Endothelial cell of umbilical vein (primary cell): ENCODE data around the gene UBTD1. TPM values are rescaled to one million over a fixed set of nuclear protein-coding genes. Genes with fewer than 3 reads are reported as not detected.

Experiments
- BruUV-seq: library from RNA; stranded (reverse); fragments of 400-500 nt; replicated peaks from 2 replicates; lab custom pipeline; 2021; lab: Mats Ljungman, UMichigan
- CTCF ChIA-PET: fragments of 300-600, 350-600 bp; sonication (Branson Sonifier 250); formaldehyde crosslinking; loops from one replicate; lab custom pipeline; 2021; ENCODE audit warnings: antibody characterized with exemption, inconsistent platforms; lab: Charles Lee
- POLR2A ChIA-PET: fragments of 300-600, 350-600 bp; sonication (Branson Sonifier 250); formaldehyde crosslinking; loops from one replicate; lab custom pipeline; 2021; ENCODE audit warnings: antibody characterized with exemption, inconsistent platforms; lab: Charles Lee
- DNase-seq: peaks from one replicate; pipeline ENCODE4 v3.0.0-alpha.2; 2011; ENCODE audit warnings: low read depth, low spot score
- FAIRE-seq: peaks from 2 replicates; lab custom pipeline; 2011; peaks lifted over from hg19 to GRCh38; lab: Jason Lieb, UNC
- H2AFZ ChIP-seq: 2 replicates; pipeline ENCODE4 v1.6.0; 2012; ENCODE audit warnings: low read depth, low read length, control low read depth, inconsistent platforms
- H3K27ac ChIP-seq: 2 replicates; pipeline ENCODE4 v1.5.1; 2011; ENCODE audit warnings: low read depth, mild to moderate bottlenecking, control low read depth, low read length, moderate library complexity; ENCODE audit not compliant: insufficient read depth
- H3K27me3 ChIP-seq, 2 experiments: 2 replicates each; pipeline versions ENCODE4 v1.6.0 to v1.6.1; 2011; ENCODE audit warnings: low read length in 2 of 2, mixed read lengths in 1 of 2; ENCODE audit not compliant: control insufficient read depth in 2 of 2, insufficient read depth in 2 of 2
- H3K36me3 ChIP-seq, 2 experiments: 2 replicates in 1 of 2; 3 replicates in 1 of 2; pipeline ENCODE4 v1.5.1; 2011; ENCODE audit warnings: low read length in 2 of 2, mild to moderate bottlenecking in 1 of 2, moderate library complexity in 1 of 2; ENCODE audit not compliant: control insufficient read depth in 2 of 2, insufficient read depth in 2 of 2; ENCODE audit errors: extremely low read depth in 1 of 2
- H3K4me1 ChIP-seq: 3 replicates; pipeline ENCODE4 v1.5.1; 2011; ENCODE audit warnings: mild to moderate bottlenecking, low read length; ENCODE audit not compliant: control insufficient read depth, insufficient read depth; ENCODE audit errors: extremely low read depth
- H3K4me2 ChIP-seq: 2 replicates; pipeline ENCODE4 v1.6.1; 2011; ENCODE audit warnings: low read length, control low read depth, mixed read lengths; ENCODE audit not compliant: insufficient read depth
- H3K4me3 ChIP-seq, 3 experiments: fragments of 200-600 bp in 1 of 3; sonication (generic), shearing (Covaris generic) in 1 of 3; replicated peaks in 1 of 3; 2 replicates each; pipeline ENCODE4 v1.5.1; 2011 to 2016; ENCODE audit warnings: control low read depth in 3 of 3, low read length in 3 of 3, mild to moderate bottlenecking in 2 of 3, inconsistent platforms in 1 of 3, low read depth in 1 of 3, moderate library complexity in 1 of 3; ENCODE audit not compliant: insufficient read depth in 1 of 3
- H3K79me2 ChIP-seq: 2 replicates; pipeline ENCODE4 v1.6.0; 2012; ENCODE audit warnings: low read length, inconsistent platforms; ENCODE audit not compliant: control insufficient read depth, insufficient read depth
- H3K9ac ChIP-seq: replicated peaks from 2 replicates; pipeline ENCODE3; 2011; ENCODE audit warnings: low read length, control low read depth; ENCODE audit not compliant: insufficient read depth; ENCODE audit errors: extremely low read depth
- H3K9me1 ChIP-seq: replicated peaks from 3 replicates; pipeline ENCODE4 v1.6.0; 2011; ENCODE audit warnings: mild to moderate bottlenecking, low read length; ENCODE audit not compliant: control insufficient read depth, insufficient read depth; ENCODE audit errors: extremely low read depth
- H3K9me3 ChIP-seq: replicated peaks from 2 replicates; pipeline ENCODE4 v1.5.1; 2012; ENCODE audit warnings: low read length, inconsistent platforms; ENCODE audit not compliant: control insufficient read depth, insufficient read depth
- H4K20me1 ChIP-seq: replicated peaks from 2 replicates; pipeline ENCODE3; 2011; ENCODE audit warnings: mild to moderate bottlenecking, low read length; ENCODE audit not compliant: control insufficient read depth, insufficient read depth; ENCODE audit errors: extremely low read depth
- EZH2 ChIP-seq: IDR thresholded peaks from 2 replicates; pipeline ENCODE4 v1.6.1; 2012; ENCODE audit warnings: borderline replicate concordance, low read depth, mild to moderate bottlenecking, moderate library complexity, low read length, inconsistent platforms; ENCODE audit not compliant: severe bottlenecking
- FOS ChIP-seq: IDR thresholded peaks from 2 replicates; pipeline ENCODE4 v1.6.1; 2011; ENCODE audit warnings: mild to moderate bottlenecking, low read length, moderate library complexity, borderline replicate concordance; ENCODE audit not compliant: insufficient read depth
- JUN ChIP-seq: IDR thresholded peaks from 2 replicates; pipeline ENCODE4 v1.6.1; 2011; ENCODE audit warnings: borderline replicate concordance, low read depth; ENCODE audit not compliant: insufficient read length, insufficient read depth
- MYC ChIP-seq: IDR thresholded peaks from one replicate; pipeline ENCODE4 v1.6.1; 2011; ENCODE audit warnings: mild to moderate bottlenecking, low read depth, low read length
- POLR2A ChIP-seq: IDR thresholded peaks from 2 replicates; pipeline ENCODE4 v1.6.1; 2012; ENCODE audit warnings: low read depth, mild to moderate bottlenecking, control low read depth, low read length
- POLR2AphosphoS5 ChIP-seq: IDR thresholded peaks from 2 replicates; pipeline ENCODE4 v1.6.1; 2012; ENCODE audit warnings: low read depth, mild to moderate bottlenecking, control low read depth, low read length, moderate library complexity; ENCODE audit not compliant: insufficient read depth
- dilution Hi-C: fragments of 300-500 bp; cut with MboI; formaldehyde crosslinking; loops from one replicate; pipeline ENCODE4 v1.15.0; 2019; ENCODE audit warnings: low sequenced_read_pairs; ENCODE audit not compliant: extremely low pct_ligation_motif_present
- intact Hi-C: fragments of 100-400 bp; cut with micrococcal nuclease; formaldehyde crosslinking; loops from one replicate; pipeline ENCODE4 v1.10.0; 2022
- polyA plus RNA-seq, 4 experiments: library from polyadenylated mRNA; depleted of rRNA in 3 of 4; stranded (reverse) in 3 of 4; unstranded in 1 of 4; fragments of >200 nt; gene quantifications; 2 replicates each; pipeline versions ENCODE4 v1.2.1 to v1.2.3, GENCODE V29; 2011 to 2012; ENCODE audit warnings: missing spikeins in 1 of 4
- total RNA-seq: library from RNA; stranded (reverse); gene quantifications from 2 replicates; pipeline ENCODE4 v1.2.3, GENCODE V29; 2021

The UBTD1 gene
- total and polyA plus RNA-seq, 2 donors (not counting 3 experiments of a cell fraction or from before 2014, with no cell fraction given): 42.6 to 63.7 TPM

GRCh38 chr10:97542169-97543024 is 43.7 kb downstream of the UBTD1 start:
- Histone ChIP-seq H3K4me3 (no peak overlapping the region), H3K27me3 (no peaks in the 10 kb centered on the region), H3K4me2 (peak overlapping the region; percentile 38), H2AFZ (no peak overlapping the region), H3K79me2 (peaks cover 4% of the 10 kb centered on the region), H3K36me3 (no peaks in the 10 kb centered on the region), H3K9ac (peak overlapping the region; percentile 84), H3K9me1 (no peaks in the 10 kb centered on the region), H3K9me3 (no peaks in the 10 kb centered on the region), H3K27ac (peak overlapping the region; percentile 99), H4K20me1 (no peaks in the 10 kb centered on the region), H3K4me1 (peaks cover 61% of the 10 kb centered on the region)
- dilution Hi-C loops (no loop called here), intact Hi-C loops (loop anchor here (1.0 to 2.0 kb wide), 6 partner anchors 24 to 96 kb away; partner anchors contain the start of genes EXOSC1, MMS19, UBTD1 and ZDHHC16)
- FAIRE-seq (no peak), DNase-seq (peak; percentile 98)
- ChIA-PET CTCF (interaction anchor here (0.8 to 6.6 kb wide), 6 partner anchors 9 to 43 kb away, joined by 3 to 93 read pairs (median 6); partner anchors contain the start of gene UBTD1), POLR2A (interaction anchor here (1.0 to 2.2 kb wide), 3 partner anchors 9 to 43 kb away, joined by 3 to 8 read pairs (median 5); partner anchors contain the start of genes MMS19 and UBTD1)
- TSS peak; percentile 90 for BruUV-seq
- TF ChIP-seq POLR2A (peak; percentile 36), JUN (peak; percentile 92), EZH2 (no peak), FOS (peak; percentile 99), POLR2AphosphoS5 (peak; percentile 81), MYC (no peak)
